Activated CD4-positive, alpha-beta T cell treated with anti-CD3 and anti-CD28 coated beads, Interleukin-2, amount 50 U/mL, for 48 hours (primary cell): ENCODE measurements around the gene ZSCAN21.
"Not testable (repeated sequence)": the region's sequence is repeated elsewhere in the genome, so short reads cannot be mapped to it uniquely, and the experiment has no call there.

ENCODE experiments used
- DNase-seq, 2 experiments: peaks; one replicate each; pipeline ENCODE4 v3.0.0-alpha.2; 2020

Gene ZSCAN21

DNA sequence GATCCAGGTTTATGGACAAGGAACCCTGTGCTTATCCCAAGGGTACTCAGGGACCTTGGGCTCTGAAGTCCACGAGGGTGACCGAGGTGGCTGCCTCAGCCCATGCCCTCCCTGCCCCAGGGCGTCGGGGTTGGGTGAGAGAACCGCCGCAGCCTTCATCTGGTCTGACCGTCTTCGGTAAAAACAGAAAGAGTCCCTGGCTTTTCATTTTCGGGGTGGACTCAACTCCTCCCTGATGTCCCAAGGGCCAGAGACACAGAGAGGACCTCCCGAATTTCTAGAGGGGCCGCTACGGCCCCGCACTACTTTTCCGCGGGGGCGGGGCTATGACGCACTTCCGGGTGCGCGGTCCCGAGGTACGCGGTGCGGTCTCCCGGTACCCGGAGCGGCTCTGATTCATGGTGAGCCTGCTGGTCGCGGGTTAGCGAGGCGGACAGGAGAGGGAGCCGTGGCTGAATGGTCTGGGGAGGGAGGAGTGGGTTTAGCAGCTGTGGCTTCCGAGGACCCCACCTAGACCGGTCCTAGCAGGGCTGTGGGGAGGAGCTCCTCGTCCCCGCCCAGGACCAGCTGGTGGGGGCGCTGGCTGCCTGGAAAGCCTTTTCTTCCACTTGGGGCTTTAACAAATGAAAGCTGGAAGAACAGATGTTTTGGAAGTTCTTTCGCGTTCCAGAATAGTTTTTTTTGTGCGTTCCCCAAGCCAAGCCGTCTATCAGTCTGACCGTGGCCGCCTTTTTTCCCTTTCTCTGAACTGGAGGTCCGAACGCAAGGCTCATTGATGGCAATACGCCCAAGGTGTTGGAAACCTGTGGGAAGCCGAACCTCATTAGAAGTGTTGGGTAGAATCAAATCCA, at the start of gene ZSCAN21:
Gene ZSCAN21, plus strand, starts transcription at position 334 of the 851 bp plus-strand sequence. CDS start 7,233 bp downstream, outside the sequence.
- peak; percentile 84 to 86 for DNase-seq

DNA sequence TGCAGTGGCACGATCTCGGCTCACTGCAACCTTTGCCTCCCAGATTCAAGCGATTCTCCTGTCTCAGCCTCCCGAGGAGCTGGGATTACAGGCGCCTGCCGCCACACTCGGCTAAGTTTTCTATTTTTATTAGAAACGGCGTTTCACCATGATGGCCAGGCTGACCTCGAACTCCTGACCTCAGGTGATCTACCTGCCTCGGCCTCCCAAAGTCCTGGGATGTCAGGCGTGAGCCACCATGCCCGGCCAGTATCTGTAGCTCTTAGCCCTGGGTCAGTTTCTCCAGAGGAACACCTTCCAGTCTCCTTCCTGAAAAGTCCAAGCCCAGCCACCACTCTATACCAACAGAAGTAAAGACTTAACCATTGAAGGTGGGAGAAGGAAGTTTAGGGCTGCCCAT, 49.3 kb upstream of the ZSCAN21 start:
- DNase-seq = no peak

DNA sequence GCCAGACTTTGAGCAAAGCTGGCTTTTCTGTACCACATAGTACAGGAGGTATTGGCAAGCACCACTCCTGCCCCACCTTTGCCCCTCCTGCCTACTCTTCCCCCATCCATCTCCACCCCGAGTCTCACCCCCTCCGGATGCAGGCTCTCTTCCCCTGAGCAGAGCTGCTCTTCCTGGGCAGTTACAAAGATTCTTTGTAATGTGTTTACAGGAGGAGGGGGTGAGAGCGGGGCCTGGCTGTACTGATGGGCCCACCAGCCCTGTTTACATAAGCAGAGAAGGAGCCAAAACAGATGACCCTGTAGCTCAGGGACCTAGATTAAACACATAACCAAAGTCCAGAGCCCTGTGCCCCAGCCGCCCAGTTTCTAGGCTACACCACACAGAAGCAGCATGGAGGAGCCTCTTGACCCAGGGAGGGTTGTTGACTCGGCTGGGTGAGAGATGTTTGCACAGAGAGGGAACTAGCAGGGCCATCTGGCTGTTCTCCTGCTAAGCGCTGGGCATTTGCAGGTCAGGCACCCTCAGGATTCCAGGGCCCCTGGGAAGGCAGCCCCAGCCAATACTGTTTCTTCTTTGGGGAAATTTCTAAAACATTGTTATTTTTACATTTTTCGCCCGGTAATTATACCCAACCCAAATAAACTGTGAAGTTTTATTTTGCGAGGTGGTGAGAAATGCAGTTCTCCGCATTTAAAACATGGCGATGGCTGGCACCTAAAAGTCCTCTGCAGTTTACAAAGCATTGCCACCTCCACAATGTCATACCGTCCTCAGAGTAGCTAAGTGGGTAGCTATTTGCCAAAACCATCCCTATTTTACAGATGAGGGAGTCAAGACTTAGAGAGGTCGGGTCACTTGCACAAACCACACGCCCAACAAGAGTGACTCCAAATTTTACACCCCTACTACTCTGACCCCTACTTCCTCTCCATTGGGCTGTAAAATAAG, 45.6 kb upstream of the ZSCAN21 start:
- DNase-seq = no peak

DNA sequence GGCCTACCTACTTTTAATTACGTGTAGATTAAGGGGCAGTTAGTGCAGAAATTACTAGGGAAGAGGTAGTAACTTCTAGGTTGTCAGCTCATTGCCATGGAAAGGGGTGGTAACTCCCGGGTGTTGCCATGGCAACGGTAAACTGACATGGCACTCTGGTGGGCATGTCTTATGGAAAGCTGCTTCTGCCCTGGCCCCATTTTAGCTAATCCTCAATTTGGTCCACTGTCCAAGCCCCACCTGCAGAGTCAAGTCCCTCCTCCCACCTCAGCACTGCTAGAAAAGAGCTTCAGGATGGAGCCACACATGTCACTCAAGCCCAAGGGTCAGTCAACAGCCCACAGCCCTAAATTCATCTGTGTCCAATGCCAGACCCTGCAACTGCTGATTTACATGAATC, 41.7 kb upstream of the ZSCAN21 start:
- DNase-seq = no peak

DNA sequence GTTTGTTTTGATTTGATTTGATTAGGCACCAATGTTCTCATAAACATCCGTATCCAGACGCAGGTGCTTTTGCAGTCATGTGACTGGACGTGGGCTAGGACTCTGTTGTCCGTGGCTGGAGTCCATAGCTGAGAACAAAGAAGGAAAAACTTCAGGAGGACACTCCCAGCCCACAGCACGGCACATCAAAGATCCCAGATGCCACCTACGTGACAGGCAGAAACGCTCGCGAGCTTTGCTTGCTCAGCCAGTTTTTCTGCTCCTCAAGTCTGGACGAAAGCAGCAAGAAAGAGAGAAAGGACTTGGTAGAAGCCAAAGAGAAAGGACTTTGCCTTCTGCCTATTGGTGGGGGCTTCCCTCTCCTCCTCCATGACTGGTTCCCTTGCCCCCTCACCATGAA, 41.0 kb upstream of the ZSCAN21 start:
- DNase-seq = no peak

DNA sequence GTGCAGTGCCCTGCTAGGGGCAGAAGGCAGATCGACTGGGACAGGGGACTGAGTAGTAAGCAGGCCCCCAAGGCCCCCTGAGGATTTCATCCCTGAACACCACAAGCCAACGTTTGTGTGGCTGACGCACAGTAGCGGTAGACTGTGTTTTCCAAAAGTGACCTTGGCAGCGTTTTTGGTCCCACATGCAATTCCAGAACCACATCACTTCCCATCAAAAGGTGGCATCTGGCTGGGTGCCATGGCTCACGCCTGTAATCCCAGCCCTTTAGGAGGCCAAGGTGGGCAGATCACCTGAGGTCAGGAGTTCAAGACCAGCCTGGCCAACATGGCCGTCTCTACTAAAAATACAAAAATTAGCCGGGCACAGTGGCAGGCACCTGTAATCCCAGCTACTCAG, 39.6 kb upstream of the ZSCAN21 start:
- DNase-seq = not testable (repeated sequence)

DNA sequence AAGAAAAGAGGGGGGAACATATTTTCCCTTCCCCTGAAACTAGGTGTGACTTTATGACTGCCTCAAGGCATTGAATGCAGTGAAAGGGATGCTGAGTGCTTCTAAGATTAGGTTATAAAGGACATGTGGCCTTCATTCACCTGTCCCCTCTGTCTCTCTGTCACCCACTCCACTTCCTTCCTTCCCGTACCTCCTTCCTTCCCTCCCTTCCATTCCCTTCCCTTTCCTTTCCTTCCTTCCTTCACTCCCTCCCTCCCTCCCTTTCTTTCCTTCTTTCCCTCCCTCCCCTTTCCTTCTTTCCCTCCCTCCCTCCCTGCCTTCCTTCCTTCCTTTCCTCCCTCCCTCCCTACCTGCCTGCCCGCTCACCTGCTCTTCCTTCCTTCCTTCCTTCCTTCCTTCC, 38.7 kb upstream of the ZSCAN21 start:
- DNase-seq = no peak

DNA sequence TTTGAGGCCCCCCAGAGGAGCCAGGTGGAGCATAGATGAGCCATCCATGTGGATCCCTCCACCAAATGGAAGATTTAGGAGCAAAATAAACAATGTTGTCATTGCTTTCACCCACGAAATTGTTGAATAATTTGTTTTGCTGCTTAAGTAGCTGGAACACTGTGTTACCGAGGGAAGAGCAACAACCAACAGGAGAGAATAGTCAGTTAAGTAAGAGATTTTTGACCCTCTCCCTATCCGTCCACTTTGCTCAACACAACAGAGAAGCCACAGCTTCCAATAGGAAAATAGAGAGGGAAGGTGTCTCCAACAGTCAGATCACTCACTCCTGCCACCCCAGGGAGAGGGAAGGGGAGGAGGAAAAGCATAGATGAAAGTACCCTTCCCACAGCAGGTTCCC, 38.1 kb upstream of the ZSCAN21 start:
- no peak for DNase-seq

DNA sequence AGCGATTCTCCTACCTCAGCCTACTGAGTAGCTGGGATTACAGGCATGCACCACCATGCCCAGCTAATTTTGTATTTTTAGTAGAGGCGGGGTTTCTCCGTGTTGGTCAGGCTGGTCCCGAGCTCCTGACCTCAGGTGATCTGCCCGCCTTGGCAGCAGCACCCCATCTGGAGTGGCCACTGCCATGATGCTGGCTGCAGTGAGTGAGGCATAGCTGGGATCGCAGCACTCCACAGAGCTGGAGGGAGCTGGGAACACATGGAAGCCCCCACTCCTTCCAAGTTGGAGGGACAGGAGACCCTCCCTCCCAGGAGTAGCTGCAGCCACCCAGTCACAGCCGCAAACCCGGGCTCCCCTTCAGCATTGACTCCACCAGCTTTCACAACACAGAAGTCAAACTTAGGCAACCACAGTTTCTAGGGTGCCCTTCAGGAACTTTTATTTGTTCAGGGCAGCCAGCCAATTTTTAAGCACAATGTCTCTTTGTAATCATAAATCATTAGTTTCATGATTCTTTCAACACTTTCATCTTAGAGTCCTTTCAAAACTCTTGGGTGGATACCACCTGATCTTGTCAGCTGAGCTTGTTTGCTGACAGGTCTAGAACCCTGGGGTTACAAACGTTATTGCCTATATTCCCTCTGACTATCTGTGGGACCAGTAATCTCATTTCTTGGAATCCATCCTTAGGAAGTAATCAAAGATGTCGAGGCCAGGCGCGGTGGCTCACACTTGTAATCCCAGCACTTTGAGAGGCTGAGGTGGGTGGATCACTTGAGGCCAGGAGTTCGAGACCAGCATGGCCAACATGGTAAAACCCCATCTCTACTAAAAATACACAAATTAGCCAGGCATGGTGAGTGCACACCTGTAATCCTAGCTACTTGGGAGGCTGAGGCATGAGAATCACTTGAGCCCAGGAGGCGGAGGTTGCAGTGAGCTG, 36.9 kb upstream of the ZSCAN21 start:
- not testable (repeated sequence) for DNase-seq

DNA sequence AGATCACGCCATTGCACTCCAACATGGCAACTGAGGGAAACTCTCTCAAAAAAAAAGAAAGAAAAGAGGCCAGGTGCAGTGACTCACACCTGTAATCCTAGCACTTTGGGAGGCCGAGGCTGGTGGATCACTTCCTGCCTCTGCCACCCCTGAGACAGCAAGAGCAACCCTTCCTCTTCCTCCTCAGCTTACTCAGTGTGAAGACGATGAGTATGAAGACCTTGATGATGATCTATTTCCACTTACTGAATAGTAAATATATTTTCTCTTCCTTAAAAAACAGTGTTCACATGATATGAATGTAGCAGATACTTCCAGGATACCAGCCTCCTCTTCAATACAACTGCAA, 36.3 kb upstream of the ZSCAN21 start:
- DNase-seq = peak; percentile 19 to 47

DNA sequence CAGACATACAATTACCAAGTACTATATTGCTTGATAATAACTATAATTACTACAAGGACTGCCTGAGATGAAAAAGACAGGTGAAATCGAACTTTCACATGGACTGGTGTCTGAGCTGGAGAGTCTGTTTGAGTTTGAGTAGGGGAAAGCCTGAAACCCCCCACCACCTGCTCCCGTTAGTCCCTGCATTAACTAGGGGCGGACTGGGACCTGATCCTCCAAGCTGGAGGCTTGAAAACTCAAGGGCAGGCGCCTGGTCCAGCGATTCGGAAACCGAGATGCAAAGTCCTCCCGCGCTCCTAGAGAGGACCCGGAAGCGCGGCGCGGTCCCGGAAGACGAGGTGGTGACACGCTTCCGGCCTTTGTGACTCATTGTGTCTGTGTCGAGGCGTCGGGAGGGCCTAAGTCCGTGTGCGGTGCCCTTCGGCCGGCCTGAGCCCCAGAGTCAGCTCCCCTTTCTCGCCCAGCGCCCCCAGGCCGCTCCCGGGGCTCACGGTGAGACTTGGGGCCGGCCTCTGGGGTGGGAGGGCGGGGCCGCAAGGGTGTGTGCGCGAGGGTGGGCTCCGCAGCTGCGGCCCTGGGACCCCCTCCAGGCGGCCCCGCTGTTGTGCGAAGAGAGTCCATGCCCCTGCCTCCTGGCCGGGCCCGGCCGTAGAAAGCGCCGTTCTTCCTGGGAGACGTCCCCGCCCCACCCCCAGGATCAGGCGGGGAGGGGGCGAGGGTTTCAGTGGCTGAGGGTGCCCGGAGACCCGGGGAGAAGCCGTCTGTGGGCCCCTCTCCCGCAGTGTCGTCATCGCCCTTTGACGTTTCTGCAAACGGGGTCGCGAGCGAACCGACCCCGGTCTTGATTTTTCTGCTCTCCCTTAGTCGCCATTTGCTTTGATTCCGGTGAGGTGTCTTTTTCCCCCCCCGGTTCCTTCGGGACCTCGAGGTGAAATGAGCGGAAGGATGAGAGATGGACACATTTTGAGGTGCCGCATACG, 34.1 kb upstream of the ZSCAN21 start, which contains the start of gene ZKSCAN1:
Gene ZKSCAN1, plus strand, starts transcription at position 365 of the 983 bp plus-strand sequence. CDS start 7,911 bp downstream, outside the sequence.
- peak; percentile 83 to 87 for DNase-seq

DNA sequence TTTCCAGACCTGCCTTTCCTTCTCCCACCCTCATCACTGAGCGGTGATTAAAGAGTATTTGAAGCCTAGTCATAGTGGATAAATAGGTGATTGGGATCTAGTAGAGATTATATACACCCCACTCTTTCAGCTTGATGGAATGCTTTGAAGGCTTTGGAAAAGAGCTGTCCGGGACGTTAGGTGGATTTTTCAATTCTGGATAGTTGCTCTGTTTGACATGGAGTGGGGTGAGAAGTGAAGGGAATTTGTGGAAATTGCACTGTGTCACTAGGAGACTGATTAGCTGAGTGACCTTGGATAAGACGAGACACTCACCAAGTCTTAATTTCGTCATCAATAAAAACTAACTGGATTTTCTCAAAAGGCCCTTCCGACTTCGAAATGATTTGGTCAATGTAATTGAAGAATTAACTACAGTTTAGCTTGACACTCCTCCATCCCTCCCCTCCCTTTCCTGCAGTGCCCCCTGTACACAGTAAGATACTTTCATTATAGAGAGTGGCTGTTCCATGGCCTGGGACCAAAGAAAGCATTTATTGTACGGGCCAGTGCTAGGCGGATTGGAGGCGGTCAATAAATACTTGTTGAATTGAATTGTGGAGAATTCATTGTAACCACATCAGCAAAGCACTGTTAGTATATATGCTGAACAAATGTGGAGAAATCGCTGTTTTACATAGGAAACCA, 33.2 kb upstream of the ZSCAN21 start:
- no peak for DNase-seq

DNA sequence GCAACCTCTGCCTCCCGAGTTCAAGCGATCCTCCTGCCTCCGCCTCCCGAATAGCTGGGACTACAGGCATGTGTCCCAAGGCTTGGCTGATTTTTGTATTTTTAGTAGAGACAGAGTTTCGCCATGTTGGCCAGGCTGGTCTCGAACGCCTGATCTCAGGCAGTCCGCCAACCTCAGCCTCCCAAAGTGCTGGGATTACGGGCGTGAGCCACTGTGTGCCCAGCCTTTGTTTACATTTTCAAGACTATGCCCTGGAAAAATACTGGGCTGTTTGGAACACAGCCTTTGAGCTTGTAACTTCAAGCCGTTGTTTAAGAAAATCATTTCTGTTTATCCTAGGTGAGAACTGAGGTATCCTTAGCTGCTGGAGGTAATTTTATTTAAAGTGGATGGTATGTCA, 32.3 kb upstream of the ZSCAN21 start:
- no peak for DNase-seq

DNA sequence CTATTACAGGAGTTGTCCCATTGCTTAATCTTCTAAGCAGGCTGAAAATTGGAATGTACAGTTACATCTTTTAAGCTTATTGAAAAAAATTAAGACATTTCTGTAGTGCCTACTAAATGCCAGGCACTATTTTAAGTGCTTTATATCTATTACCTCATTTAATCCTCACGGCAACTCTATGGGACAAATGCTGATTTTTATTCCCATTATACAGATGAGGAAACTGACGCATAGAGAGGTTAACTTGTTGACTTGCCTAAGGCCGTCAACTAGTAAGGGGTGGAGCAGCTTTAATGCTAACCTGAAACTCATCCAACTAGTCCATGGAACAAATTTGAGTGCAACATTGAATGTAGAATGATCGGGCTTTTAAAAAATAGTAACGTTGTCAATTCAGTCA, 31.7 kb upstream of the ZSCAN21 start:
- DNase-seq = no peak

DNA sequence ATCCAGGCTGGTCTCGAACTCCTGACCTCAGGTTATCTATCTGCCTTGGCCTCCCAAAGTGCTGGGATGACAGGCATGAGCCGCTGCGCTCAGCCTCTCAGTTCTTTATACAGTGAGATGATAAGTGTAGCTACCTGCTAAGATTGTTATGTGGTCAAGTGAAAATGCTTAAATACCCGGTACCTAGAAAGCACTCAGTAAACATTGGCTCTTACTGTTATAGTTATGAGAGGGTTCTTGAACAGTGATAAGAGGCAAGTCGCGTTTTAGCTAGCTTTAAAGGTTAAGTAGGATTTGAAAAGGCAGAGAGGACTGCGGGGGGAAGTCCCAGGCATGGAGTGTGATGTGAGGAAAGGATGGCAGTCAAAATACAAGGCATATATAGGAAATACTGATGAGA, 29.7 kb upstream of the ZSCAN21 start:
- no peak for DNase-seq

DNA sequence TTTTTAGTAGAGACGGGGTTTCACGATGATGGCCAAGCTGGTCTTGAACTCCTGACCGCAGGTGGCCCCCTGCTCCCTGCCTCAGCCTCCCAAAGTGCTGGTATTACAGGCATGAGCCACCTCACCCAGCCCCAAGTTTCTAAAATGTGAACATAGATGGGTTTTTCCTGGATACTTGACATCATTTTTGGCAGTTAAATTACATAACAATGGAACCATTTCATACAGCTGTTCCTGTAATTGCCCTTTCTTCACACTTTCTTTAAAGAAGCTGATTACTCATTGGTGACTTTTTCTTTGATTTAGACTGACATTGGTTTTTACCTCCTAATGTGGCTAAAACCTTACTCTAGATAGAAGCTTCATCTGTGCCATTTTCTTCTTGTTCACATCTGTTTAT, 28.3 kb upstream of the ZSCAN21 start:
- DNase-seq = no peak

DNA sequence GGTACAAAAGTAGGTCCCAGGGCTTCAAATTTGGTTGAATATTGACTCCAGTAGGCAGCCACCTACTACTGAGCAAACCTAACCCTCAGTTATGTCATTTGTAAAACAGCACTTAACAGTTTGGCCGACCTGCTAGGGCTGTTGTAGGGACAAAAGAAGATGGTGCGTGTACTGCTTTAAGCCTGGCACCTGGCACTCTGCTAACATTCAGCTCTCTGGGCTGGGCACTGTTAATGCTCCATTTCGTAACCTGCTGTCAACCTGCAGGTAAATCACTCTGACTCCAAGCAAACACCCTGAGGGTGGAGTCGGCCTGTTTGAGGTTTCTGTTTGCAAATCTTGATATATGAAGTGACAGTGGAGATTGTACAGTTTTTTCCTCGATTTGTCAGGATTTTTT, 27.0 kb upstream of the ZSCAN21 start:
- no peak for DNase-seq

DNA sequence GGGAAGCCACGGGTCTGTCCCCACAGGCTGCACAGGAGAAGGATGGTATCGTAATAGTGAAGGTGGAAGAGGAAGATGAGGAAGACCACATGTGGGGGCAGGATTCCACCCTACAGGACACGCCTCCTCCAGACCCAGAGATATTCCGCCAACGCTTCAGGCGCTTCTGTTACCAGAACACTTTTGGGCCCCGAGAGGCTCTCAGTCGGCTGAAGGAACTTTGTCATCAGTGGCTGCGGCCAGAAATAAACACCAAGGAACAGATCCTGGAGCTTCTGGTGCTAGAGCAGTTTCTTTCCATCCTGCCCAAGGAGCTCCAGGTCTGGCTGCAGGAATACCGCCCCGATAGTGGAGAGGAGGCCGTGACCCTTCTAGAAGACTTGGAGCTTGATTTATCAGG, 26.0 kb upstream of the ZSCAN21 start:
- no peak for DNase-seq

DNA sequence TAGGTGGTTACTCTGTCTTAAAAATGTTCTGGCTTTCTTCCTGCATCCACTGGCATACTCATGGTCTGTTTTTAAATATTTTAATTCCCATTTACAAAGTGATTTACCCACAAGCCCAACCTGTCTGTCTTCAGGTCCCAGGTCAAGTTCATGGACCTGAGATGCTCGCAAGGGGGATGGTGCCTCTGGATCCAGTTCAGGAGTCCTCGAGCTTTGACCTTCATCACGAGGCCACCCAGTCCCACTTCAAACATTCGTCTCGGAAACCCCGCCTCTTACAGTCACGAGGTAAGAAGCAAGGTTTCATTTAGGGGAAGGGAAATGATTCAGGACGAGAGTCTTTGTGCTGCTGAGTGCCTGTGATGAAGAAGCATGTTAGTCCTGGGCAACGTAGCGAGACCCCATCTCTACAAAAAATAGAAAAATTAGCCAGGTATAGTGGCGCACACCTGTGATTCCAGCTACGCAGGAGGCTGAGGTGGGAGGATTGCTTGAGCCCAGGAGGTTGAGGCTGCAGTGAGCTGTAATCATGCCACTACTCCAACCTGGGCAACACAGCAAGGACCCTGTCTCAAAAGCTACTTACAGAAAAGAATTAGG, 25.5 kb upstream of the ZSCAN21 start:
- no peak for DNase-seq

DNA sequence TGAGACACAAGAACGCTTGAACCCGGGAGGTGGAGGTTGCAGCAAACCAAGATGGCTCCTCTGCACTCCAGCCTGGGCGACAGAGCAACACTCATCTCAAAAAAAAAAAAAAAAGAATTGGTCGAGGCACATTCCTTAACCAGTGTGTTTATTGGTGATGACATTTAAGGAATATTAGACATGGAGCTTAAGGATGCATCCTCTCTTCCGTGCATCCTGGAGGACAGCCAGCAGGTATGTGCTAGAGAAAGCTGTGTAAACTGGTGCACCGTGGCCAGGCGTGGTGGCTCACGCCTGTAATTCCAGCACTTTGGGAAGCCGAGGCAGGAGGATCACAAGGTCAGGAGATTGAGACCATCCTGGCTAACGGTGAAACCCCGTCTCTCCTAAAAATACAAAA, 22.4 kb upstream of the ZSCAN21 start:
- DNase-seq = no peak
